Naive thymus-derived CD8-positive, alpha-beta T cell (primary cell): Measurements from ENCODE around the gene FAM234A. TPM values are rescaled to one million over a fixed set of nuclear protein-coding genes. Genes with fewer than 3 reads are reported as not detected.

ENCODE experiments used
- ATAC-seq, 2 donors: fragments of 150-1000 bp; cut with Tn5 transposase in 1 of 2; sonication (Bioruptor Pico), chemical (Tn5 transposase) in 1 of 2; 1 replicate in 1 of 2; 2 replicates in 1 of 2; pipeline ENCODE4 v1.10.0; 2021; ENCODE audit warnings: mild to moderate bottlenecking in 2 of 2, moderate library complexity in 2 of 2
- POLR2A ChIA-PET: fragments of 350-600 bp; sonication (Branson Sonifier 250); formaldehyde crosslinking; loops from one replicate; lab custom pipeline; 2021; ENCODE audit warnings: antibody characterized with exemption; lab: Charles Lee
- DNase-seq, 10 donors: peaks; one replicate each; pipeline versions ENCODE4 v3.0.0 to v3.0.0-alpha.2; 2020 to 2022
- H3K27ac Mint-ChIP-seq, 10 donors: one replicate each; pipeline ENCODE4 v1.8.0; 2020 to 2022; ENCODE audit warnings: mild to moderate bottlenecking in 10 of 10, mixed read lengths in 10 of 10, moderate library complexity in 4 of 10, inconsistent platforms in 1 of 10
- H3K27me3 Mint-ChIP-seq, 5 donors: one replicate each; pipeline ENCODE4 v1.8.0; 2021 to 2022; ENCODE audit warnings: mixed read lengths in 5 of 5
- H3K36me3 Mint-ChIP-seq, 3 donors: one replicate each; pipeline ENCODE4 v1.8.0; 2020 to 2022; ENCODE audit warnings: mixed read lengths in 3 of 3, mild to moderate bottlenecking in 2 of 3, inconsistent platforms in 1 of 3
- H3K4me1 Mint-ChIP-seq, 4 donors: one replicate each; pipeline ENCODE4 v1.8.0; 2021 to 2022; ENCODE audit warnings: mixed read lengths in 4 of 4
- H3K4me3 Mint-ChIP-seq, 10 donors: one replicate each; pipeline ENCODE4 v1.8.0; 2020 to 2022; ENCODE audit warnings: mild to moderate bottlenecking in 10 of 10, mixed read lengths in 10 of 10, moderate library complexity in 6 of 10, inconsistent platforms in 1 of 10
- H3K9me3 Mint-ChIP-seq, 9 donors: one replicate each; pipeline ENCODE4 v1.8.0; 2020 to 2022; ENCODE audit warnings: mixed read lengths in 9 of 9, mild to moderate bottlenecking in 3 of 9, inconsistent platforms in 1 of 9, moderate library complexity in 1 of 9
- polyA plus RNA-seq, 3 donors: library from polyadenylated mRNA; unstranded; fragments of 300-500 nt; fragmentation: Illumina TruSeq; gene quantifications; one replicate each; pipeline ENCODE4 v1.2.3, GENCODE V29; 2021
- total RNA-seq, 8 experiments: library from RNA in 2 of 8; stranded (reverse) in 2 of 8; gene quantifications; one replicate each; pipeline ENCODE4 v1.2.3 and lab custom pipeline; 2021 to 2026

FAM234A gene
- total and polyA plus RNA-seq, 5 experiments from 2014 or later: 18.8 to 46.5 (median 36.7) TPM

- ATAC-seq (no peak), DNase-seq (no peak)
- Mint-ChIP-seq H3K4me1 (no peaks in the 10 kb centered on the region), H3K4me3 (no peak overlapping the region), H3K9me3 (no peaks in the 10 kb centered on the region), H3K36me3 (peaks cover 0 to 36% (median 4%) of the 10 kb centered on the region in 3 donors), H3K27ac (no peak overlapping the region), H3K27me3 (no peaks in the 10 kb centered on the region)
- POLR2A ChIA-PET: no interaction called here
Measured at GRCh38 chr16:287298-287811, 52.7 kb downstream of the FAM234A start.

- Mint-ChIP-seq H3K27ac (peak overlapping the region in 1 of 10 donors; percentile 41), H3K27me3 (no peaks in the 10 kb centered on the region), H3K9me3 (no peaks in the 10 kb centered on the region), H3K4me3 (no peak overlapping the region), H3K36me3 (peaks cover 0 to 40% (median 4%) of the 10 kb centered on the region in 3 donors), H3K4me1 (no peaks in the 10 kb centered on the region)
- DNase-seq (no peak), ATAC-seq (no peak)
- POLR2A ChIA-PET: no interaction called here
Measured at GRCh38 chr16:287981-288920, 53.6 kb downstream of the FAM234A start.

GRCh38 chr16:289395-289997, 54.9 kb downstream of the FAM234A start:
- Mint-ChIP-seq H3K36me3 (peaks cover 0 to 49% (median 4%) of the 10 kb centered on the region in 3 donors), H3K9me3 (no peaks in the 10 kb centered on the region)

GRCh38 chr16:290015-290680, 55.5 kb downstream of the FAM234A start:
- Mint-ChIP-seq H3K9me3 (no peaks in the 10 kb centered on the region), H3K4me3 (no peak overlapping the region), H3K4me1 (no peaks in the 10 kb centered on the region), H3K27ac (no peak overlapping the region), H3K27me3 (no peaks in the 10 kb centered on the region), H3K36me3 (peaks cover 0 to 49% (median 4%) of the 10 kb centered on the region in 3 donors)
- DNase-seq (no peak), ATAC-seq (no peak)
- POLR2A ChIA-PET: interaction anchor here (0.6 kb wide), 1 partner anchor 33 kb away, joined by 3 read pairs; no protein-coding TSS in a partner anchor

More at GRCh38 chr16:289395-289997, 54.9 kb downstream of the FAM234A start:
- H3K27me3 Mint-ChIP-seq: no peaks in the 10 kb centered on the region
- POLR2A ChIA-PET: no interaction called here
- DNase-seq (no peak), ATAC-seq (no peak)
- no peak overlapping the region for H3K4me3 Mint-ChIP-seq
- H3K27ac Mint-ChIP-seq: no peak overlapping the region
- no peaks in the 10 kb centered on the region for H3K4me1 Mint-ChIP-seq

- POLR2A ChIA-PET: interaction anchor here (0.6 kb wide), 1 partner anchor 32 kb away, joined by 3 read pairs; no protein-coding TSS in a partner anchor
- no peak overlapping the region for H3K27ac Mint-ChIP-seq
- H3K4me1 Mint-ChIP-seq: no peaks in the 10 kb centered on the region
- ATAC-seq (no peak), DNase-seq (no peak)
- H3K36me3 Mint-ChIP-seq: peaks cover 0 to 49% (median 4%) of the 10 kb centered on the region in 3 donors
- H3K27me3 Mint-ChIP-seq: no peaks in the 10 kb centered on the region
- no peak overlapping the region for H3K4me3 Mint-ChIP-seq
- H3K9me3 Mint-ChIP-seq: no peaks in the 10 kb centered on the region
Measured at GRCh38 chr16:290681-291405, 56.2 kb downstream of the FAM234A start.

- no peak for DNase-seq
- POLR2A ChIA-PET: interaction anchor here (1.1 kb wide), 1 partner anchor 38 kb away, joined by 3 read pairs; no protein-coding TSS in a partner anchor
- Mint-ChIP-seq H3K4me3 (no peak overlapping the region), H3K36me3 (peaks cover 0 to 47% (median 4%) of the 10 kb centered on the region in 3 donors), H3K9me3 (no peaks in the 10 kb centered on the region), H3K27me3 (no peaks in the 10 kb centered on the region), H3K4me1 (no peaks in the 10 kb centered on the region), H3K27ac (peak overlapping the region in 1 of 10 donors; percentile 31)
- no peak for ATAC-seq
Measured at GRCh38 chr16:291539-291938, 56.9 kb downstream of the FAM234A start.

- Mint-ChIP-seq H3K36me3 (peaks cover 0 to 48% (median 1%) of the 10 kb centered on the region in 3 donors), H3K4me3 (no peak overlapping the region), H3K27ac (peak overlapping the region in 1 of 10 donors; percentile 24), H3K27me3 (no peaks in the 10 kb centered on the region), H3K4me1 (no peaks in the 10 kb centered on the region), H3K9me3 (no peaks in the 10 kb centered on the region)
- DNase-seq (no peak), ATAC-seq (no peak)
- POLR2A ChIA-PET: no interaction called here
Measured at GRCh38 chr16:293043-293775, 58.6 kb downstream of the FAM234A start.

GRCh38 chr16:296276-296675, 61.7 kb downstream of the FAM234A start:
- H3K27ac Mint-ChIP-seq: no peak overlapping the region
- no peaks in the 10 kb centered on the region for H3K27me3 Mint-ChIP-seq
- no peaks in the 10 kb centered on the region for H3K9me3 Mint-ChIP-seq
- no peak for DNase-seq
- POLR2A ChIA-PET: no interaction called here
- no peak overlapping the region for H3K4me3 Mint-ChIP-seq
- ATAC-seq: no peak
- peaks cover 0 to 41% (median 1%) of the 10 kb centered on the region in 3 donors for H3K36me3 Mint-ChIP-seq
- H3K4me1 Mint-ChIP-seq: no peaks in the 10 kb centered on the region

GRCh38 chr16:296806-297510, 62.3 kb downstream of the FAM234A start:
- H3K27me3 Mint-ChIP-seq: no peaks in the 10 kb centered on the region
- H3K27ac Mint-ChIP-seq: no peak overlapping the region
- peaks cover 0 to 38% (median 0%) of the 10 kb centered on the region in 3 donors for H3K36me3 Mint-ChIP-seq
- H3K4me1 Mint-ChIP-seq: no peaks in the 10 kb centered on the region
- ATAC-seq: no peak
- H3K9me3 Mint-ChIP-seq: no peaks in the 10 kb centered on the region
- POLR2A ChIA-PET: no interaction called here
- no peak for DNase-seq
- H3K4me3 Mint-ChIP-seq: no peak overlapping the region

- Mint-ChIP-seq H3K4me1 (no peaks in the 10 kb centered on the region), H3K27ac (no peak overlapping the region), H3K9me3 (no peaks in the 10 kb centered on the region), H3K27me3 (no peaks in the 10 kb centered on the region), H3K4me3 (no peak overlapping the region), H3K36me3 (peaks cover 0 to 41% (median 0%) of the 10 kb centered on the region in 3 donors)
- DNase-seq (no peak), ATAC-seq (no peak)
- POLR2A ChIA-PET: interaction anchor here (1.4 kb wide), 1 partner anchor 28 kb away, joined by 3 read pairs; no protein-coding TSS in a partner anchor
Measured at GRCh38 chr16:297832-298231, 63.2 kb downstream of the FAM234A start.

- Mint-ChIP-seq H3K9me3 (no peaks in the 10 kb centered on the region), H3K36me3 (peaks cover 0 to 57% (median 0%) of the 10 kb centered on the region in 3 donors), H3K27me3 (no peaks in the 10 kb centered on the region)
Measured at GRCh38 chr16:301235-301634, 66.6 kb downstream of the FAM234A start.

More at GRCh38 chr16:301235-301634, 66.6 kb downstream of the FAM234A start:
- Mint-ChIP-seq H3K4me1 (peaks cover 0 to 8% (median 4%) of the 10 kb centered on the region in 4 donors), H3K4me3 (no peak overlapping the region), H3K27ac (no peak overlapping the region)
- POLR2A ChIA-PET: no interaction called here
- no peak for DNase-seq
- ATAC-seq: no peak
